Left kidney (tissue), 2 donors: ENCODE results near the gene DUOX2. TPM values are rescaled to one million over a fixed set of nuclear protein-coding genes. Genes with fewer than 3 reads are reported as not detected.
"Not testable (repeated sequence)": the region's sequence is repeated elsewhere in the genome, so short reads cannot be mapped to it uniquely, and the experiment has no call there.

Experiments
- DNase-seq: peaks from one replicate; pipeline ENCODE4 v3.0.0-alpha.2; 2013
- polyA plus RNA-seq: library from polyadenylated mRNA; unstranded; fragments of 120-200 nt; gene quantifications from one replicate; pipeline ENCODE4 v1.2.1, GENCODE V29; 2013; ENCODE audit not compliant: insufficient read length

DUOX2 gene
- polyA plus RNA-seq, 1 donor = 0.03 TPM

- DNase-seq = no peak
Measured at GRCh38 chr15:45118996-45119395, 5.0 kb upstream of the DUOX2 start.

- DNase-seq = peak; percentile 94
Measured at GRCh38 chr15:45118131-45118588, 4.2 kb upstream of the DUOX2 start.

GRCh38 chr15:45117308-45118130 is 3.5 kb upstream of the DUOX2 start:
- DNase-seq = no peak

DNA sequence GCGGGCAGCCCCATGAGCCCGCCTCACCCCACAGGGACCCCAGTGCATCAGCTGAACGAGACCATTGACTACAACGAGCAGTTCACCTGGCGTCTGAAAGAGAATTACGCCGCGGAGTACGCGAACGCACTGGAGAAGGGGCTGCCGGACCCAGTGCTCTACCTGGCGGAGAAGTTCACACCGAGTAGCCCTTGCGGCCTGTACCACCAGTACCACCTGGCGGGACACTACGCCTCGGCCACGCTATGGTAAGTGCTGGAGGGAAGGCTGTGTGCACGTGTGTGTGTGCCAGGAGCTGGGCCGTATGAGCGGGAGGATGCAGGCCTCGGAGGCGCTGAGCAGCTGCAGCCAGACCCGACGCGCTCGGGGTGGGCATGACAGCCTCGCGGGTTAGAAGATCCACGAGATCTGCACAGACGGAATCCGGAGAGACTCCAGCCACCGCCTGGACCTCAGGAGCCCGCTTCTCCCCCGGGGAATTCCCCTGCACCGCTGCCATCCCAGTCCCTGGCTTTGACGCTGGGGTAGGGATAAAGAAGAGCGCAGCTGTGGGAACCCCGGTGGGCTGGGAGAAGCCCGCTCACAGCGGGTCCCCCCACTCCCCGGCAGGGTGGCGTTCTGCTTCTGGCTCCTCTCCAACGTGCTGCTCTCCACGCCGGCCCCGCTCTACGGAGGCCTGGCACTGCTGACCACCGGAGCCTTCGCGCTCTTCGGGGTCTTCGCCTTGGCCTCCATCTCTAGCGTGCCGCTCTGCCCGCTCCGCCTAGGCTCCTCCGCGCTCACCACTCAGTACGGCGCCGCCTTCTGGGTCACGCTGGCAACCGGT is 2.7 kb upstream of the DUOX2 start:
- no peak for DNase-seq

DNA sequence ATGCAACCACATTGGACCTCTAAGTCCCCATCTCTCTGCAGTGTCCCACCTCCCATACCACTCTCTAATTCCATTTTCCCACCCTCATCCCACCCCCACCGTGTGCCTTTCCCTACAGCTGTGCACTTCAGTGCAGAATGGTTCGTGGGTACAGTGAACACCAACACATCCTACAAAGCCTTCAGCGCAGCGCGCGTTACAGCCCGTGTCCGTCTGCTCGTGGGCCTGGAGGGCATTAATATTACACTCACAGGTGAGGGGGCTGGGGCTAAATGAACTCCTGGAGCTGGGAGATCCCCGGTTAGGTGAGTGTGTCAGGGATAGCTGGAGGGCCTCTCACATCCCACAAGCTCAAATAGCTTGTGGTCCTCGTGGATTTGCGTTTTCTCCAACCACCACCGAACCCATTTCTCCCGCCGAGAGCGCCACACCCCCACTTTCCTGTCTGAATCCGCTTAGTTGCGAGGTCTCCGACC is 2.1 kb upstream of the DUOX2 start:
- DNase-seq = no peak

DNA sequence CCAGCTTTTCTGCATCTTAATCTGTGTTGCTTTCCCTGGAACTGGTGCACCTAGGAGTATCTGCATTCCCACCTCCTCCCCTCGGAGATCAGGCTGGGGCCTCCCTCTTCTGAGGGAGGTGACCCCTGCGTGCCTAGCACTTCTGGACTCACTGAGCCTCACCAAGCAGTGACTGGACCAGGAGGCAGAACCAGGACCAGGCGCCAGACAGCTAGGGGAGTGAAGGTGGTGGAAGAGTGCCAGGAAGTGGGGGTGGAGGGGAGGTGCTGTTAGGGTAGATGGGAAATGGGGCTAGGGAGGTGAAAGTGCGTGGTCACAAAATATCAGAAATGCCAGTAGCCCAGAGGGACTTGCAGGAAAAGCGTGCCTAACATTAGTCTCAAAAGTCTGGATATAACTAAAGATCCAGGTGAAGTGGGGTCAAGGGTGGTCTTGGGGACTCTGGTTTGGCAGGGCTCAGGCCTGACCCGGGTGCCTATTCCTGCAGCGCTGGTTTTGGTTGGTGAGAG is 1.4 kb upstream of the DUOX2 start:
- DNase-seq = no peak

- no peak for DNase-seq
Measured at GRCh38 chr15:45114751-45115085, 746 bp upstream of the DUOX2 start.

DNA sequence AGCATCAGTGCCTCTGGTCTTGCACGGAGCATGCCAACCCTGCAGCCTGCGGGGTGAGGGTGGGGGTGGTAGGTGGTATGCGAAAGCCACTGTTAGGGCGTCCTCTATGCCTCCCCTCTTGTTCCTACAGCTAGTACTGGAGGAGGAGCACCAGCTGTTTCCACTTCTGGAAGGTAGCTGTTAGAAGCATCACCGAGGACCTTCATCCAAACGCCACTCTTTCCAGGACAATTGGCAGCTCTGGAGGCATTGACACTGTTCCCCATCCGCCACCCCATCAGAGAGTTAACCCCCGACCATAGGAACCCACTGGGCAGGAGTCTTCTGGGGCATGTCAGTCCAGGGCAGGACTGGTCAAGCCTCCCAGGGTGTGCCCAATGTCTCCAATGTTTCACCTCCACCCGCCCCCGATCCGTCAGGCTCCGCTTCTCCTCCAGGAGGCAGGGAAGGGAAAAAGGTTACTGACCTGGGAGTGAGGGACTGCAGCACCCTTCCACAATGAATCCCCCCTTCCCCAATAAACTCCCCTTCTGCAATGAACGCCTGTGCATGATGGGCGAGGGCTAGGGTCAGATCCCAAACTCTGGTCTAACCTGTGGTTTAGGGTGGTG is 487 bp downstream of the DUOX2 start:
- no peak for DNase-seq

- no peak for DNase-seq
Measured at GRCh38 chr15:45112591-45113379, 1.2 kb downstream of the DUOX2 start.

DNA sequence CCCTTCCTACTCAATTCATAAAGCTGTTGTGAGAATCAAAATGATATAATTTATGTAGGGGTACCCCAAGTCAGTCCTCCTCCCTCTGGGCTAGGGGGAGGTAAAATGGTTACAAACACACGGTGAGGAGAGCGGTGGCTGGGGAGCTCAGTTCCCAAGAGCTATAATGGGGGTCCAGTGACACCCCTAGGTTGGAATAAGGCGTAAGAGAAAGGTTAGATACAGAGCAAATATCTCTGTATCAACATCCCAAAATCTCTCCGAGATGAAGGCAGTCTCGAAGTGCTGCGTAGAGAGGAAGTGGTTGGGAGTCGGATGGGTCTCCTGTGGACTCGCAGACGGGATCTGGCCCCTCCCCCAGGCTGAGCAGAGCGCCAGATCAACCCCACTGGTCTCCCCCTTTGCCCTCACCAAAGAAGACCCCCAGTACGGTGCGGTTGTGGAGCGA is 1.8 kb downstream of the DUOX2 start:
- no peak for DNase-seq

- no peak for DNase-seq
Measured at GRCh38 chr15:45111390-45112142, 2.4 kb downstream of the DUOX2 start.

- DNase-seq = no peak
Measured at GRCh38 chr15:45110256-45110820, 3.6 kb downstream of the DUOX2 start.

- DNase-seq = no peak
Measured at GRCh38 chr15:45107941-45108630, 5.9 kb downstream of the DUOX2 start.

DNA sequence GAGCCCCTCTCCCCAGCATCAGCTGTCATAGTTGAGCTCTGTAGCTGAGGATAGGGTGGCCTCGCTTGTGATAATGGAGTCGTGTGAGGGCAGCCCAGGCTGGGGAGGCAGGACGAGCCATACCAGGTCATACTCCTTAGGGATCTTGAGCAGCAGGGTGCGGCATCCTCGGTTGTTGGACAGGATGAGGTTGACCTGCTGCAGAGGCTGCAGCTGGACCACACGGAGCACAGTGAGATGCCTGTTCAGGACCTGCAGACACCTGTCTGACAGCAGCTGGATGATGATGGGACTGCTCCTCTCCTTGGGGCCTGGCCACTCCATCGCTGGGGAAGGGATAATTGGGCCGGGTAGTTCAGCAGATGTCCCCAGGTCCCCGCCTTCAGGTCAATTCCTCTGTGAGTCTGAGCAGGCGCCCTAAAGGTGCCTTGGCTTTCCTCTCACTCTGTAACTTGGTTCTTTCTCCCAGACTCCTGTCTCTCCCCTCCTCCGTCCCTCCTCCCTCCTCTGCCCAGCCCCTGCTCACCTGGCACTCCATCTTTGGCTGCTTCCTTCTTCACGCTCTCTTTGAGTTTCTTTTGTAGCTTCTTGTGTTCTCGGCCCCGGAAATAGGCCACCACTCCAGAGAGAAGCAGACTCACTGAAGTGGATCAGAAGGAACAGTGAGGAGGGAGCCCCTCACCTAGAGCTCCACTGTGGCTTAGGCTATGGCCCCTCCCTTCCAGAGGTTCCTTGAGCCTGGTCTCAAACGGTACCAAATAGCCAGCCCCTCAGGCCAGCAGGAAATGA is 7.8 kb downstream of the DUOX2 start:
- DNase-seq = no peak

DNA sequence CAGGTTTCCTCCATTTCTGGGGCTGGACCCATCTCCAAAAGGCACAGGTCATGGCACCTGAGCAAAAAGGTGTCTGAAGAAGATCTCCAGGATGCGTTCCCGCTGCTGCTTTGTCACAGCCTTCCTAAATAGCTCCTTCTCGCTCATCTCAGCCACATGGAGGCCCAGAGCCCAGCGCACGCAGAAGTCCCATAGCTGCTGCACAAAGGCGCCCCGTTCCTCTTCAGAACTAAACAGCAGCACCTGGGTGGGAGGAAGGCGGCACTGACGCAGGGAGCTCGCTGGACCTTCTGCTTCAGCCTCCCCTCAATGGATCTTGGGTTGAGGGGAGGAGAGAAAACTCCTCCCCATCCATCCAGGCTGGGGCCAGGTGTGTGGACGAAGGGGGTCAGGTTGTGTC is 8.4 kb downstream of the DUOX2 start:
- no peak for DNase-seq

GRCh38 chr15:45104170-45104569 is 9.8 kb downstream of the DUOX2 start:
- not testable (repeated sequence) for DNase-seq

DNA sequence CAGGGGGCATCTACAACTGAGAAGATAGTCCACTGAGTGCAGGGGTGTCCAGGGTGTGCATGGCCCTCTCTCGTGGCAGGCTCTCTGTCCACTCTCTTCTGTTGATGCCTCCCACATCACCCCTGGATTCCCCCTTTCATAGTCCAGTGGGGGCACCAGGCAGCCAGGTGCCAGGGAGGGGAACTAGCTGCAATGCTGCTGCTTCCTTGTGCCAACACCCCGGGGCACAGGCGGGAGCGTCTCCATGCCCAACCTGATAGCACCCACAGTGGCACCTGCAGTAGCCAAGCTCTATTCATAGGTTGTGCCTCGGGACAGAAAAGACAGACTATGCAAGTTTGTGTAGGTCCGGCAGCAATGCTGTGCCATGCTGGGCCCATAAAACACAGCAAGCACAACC is 11.7 kb downstream of the DUOX2 start:
- no peak for DNase-seq

- no peak for DNase-seq
Measured at GRCh38 chr15:45101749-45102148, 12.2 kb downstream of the DUOX2 start.
